Measurements from ENCODE around the gene ACP3. TPM values are rescaled to one million over a fixed set of nuclear protein-coding genes. Genes with fewer than 3 reads are reported as not detected.

The ACP3 gene
- polyA plus RNA-seq, 1 donor (not counting 4 experiments of a cell fraction or from before 2014, with no cell fraction given) = 1.3 TPM

- dilution Hi-C loops (cut with MboI; ENCODE audit: extremely low pct_ligation_motif_present, low sequenced_read_pairs) = no loop called here
- Histone ChIP-seq H3K27me3 (ENCODE audit: control insufficient read depth, extremely low read depth, insufficient read depth, low read length) (no peaks in the 10 kb centered on the region), H2AFZ (ENCODE audit: control insufficient read depth, low read length) (no peak overlapping the region), H3K4me3 (ENCODE audit: control insufficient read depth in 2 of 3, extremely low read depth in 1 of 3, insufficient read depth in 2 of 3, low read depth in 1 of 3, low read length in 3 of 3) (no peak overlapping the region), H3K4me1 (ENCODE audit: control insufficient read depth, extremely low read depth, insufficient read depth, low read length) (peaks cover 22% of the 10 kb centered on the region), H3K27ac (ENCODE audit: control insufficient read depth, insufficient read depth, low read length) (no peak overlapping the region), H3K9ac (ENCODE audit: control insufficient read depth, extremely low read depth, insufficient read depth, low read length) (no peak overlapping the region), H3K4me2 (ENCODE audit: control insufficient read depth, extremely low read depth, insufficient read depth, low read depth, low read length) (no peak overlapping the region), H3K36me3 (ENCODE audit: control insufficient read depth in 2 of 2, extremely low read depth in 1 of 2, insufficient read depth in 2 of 2, low read length in 2 of 2) (no peaks in the 10 kb centered on the region), H3K9me3 (ENCODE audit: control insufficient read depth, low read depth, low read length) (no peaks in the 10 kb centered on the region), H3K9me1 (ENCODE audit: control insufficient read depth, extremely low read depth, insufficient read depth, low read length) (no peaks in the 10 kb centered on the region), H4K20me1 (ENCODE audit: control insufficient read depth, extremely low read depth, insufficient read depth, low read length) (no peaks in the 10 kb centered on the region), H3K79me2 (ENCODE audit: control insufficient read depth, insufficient read depth, low read length) (no peaks in the 10 kb centered on the region)
- no peak for FAIRE-seq
- no peak for DNase-seq (ENCODE audit: low read depth, low spot score)
- TF ChIP-seq CTCF (optimal IDR thresholded peaks at IDR 0.05 in 1 of 3, IDR thresholded peaks at IDR 0.05 in 1 of 3, conservative IDR thresholded peaks at IDR 0.05 in 1 of 3; ENCODE audit: extremely low read depth in 1 of 3, insufficient read depth in 2 of 3, low read length in 3 of 3) (no peak), EZH2 (IDR thresholded peaks at IDR 0.05; ENCODE audit: low read length) (no peak)
These were observed 1.4 kb upstream of the ACP3 start for GRCh38 chr3:132315851-132316250.

GRCh38 chr3:132318451-132318850 is 1.2 kb downstream of the ACP3 start:
- dilution Hi-C loops (cut with MboI; ENCODE audit: extremely low pct_ligation_motif_present, low sequenced_read_pairs) = no loop called here
- no peak for FAIRE-seq
- Histone ChIP-seq H3K4me3 (ENCODE audit: control insufficient read depth in 2 of 3, extremely low read depth in 1 of 3, insufficient read depth in 2 of 3, low read depth in 1 of 3, low read length in 3 of 3) (no peak overlapping the region), H3K4me1 (ENCODE audit: control insufficient read depth, extremely low read depth, insufficient read depth, low read length) (peaks cover 22% of the 10 kb centered on the region), H3K4me2 (ENCODE audit: control insufficient read depth, extremely low read depth, insufficient read depth, low read depth, low read length) (peak overlapping the region; percentile 63), H3K79me2 (ENCODE audit: control insufficient read depth, insufficient read depth, low read length) (no peaks in the 10 kb centered on the region), H3K9ac (ENCODE audit: control insufficient read depth, extremely low read depth, insufficient read depth, low read length) (no peak overlapping the region), H2AFZ (ENCODE audit: control insufficient read depth, low read length) (no peak overlapping the region), H3K9me1 (ENCODE audit: control insufficient read depth, extremely low read depth, insufficient read depth, low read length) (no peaks in the 10 kb centered on the region), H3K27ac (ENCODE audit: control insufficient read depth, insufficient read depth, low read length) (no peak overlapping the region), H3K36me3 (ENCODE audit: control insufficient read depth in 2 of 2, extremely low read depth in 1 of 2, insufficient read depth in 2 of 2, low read length in 2 of 2) (no peaks in the 10 kb centered on the region), H4K20me1 (ENCODE audit: control insufficient read depth, extremely low read depth, insufficient read depth, low read length) (no peaks in the 10 kb centered on the region), H3K27me3 (ENCODE audit: control insufficient read depth, extremely low read depth, insufficient read depth, low read length) (no peaks in the 10 kb centered on the region), H3K9me3 (ENCODE audit: control insufficient read depth, low read depth, low read length) (no peaks in the 10 kb centered on the region)
- no peak for DNase-seq (ENCODE audit: low read depth, low spot score)
- TF ChIP-seq CTCF (optimal IDR thresholded peaks at IDR 0.05 in 1 of 3, IDR thresholded peaks at IDR 0.05 in 1 of 3, conservative IDR thresholded peaks at IDR 0.05 in 1 of 3; ENCODE audit: extremely low read depth in 1 of 3, insufficient read depth in 2 of 3, low read length in 3 of 3) = no peak
- no peak for TF ChIP-seq EZH2 (IDR thresholded peaks at IDR 0.05; ENCODE audit: low read length)

Data from keratinocyte (primary cell).